Prostate gland (tissue), 2 donors: ENCODE results near the gene CAMSAP1. TPM values are rescaled to one million over a fixed set of nuclear protein-coding genes. Genes with fewer than 3 reads are reported as not detected.

Experiments
- DNase-seq: peaks from one replicate; pipeline ENCODE4 v3.0.0-alpha.2; 2019; ENCODE audit warnings: low spot score
- H3K27ac ChIP-seq, 2 donors: fragments of 200-600 bp; sonication (generic); 2 replicates each; pipeline ENCODE4 v1.5.1; 2017 to 2019
- H3K27me3 ChIP-seq: fragments of 200-600 bp; sonication (generic); replicated peaks from 2 replicates; pipeline ENCODE4 v1.5.1; 2019; ENCODE audit not compliant: insufficient read depth
- H3K36me3 ChIP-seq, 2 donors: fragments of 200-600 bp; sonication (generic); 1 replicate in 1 of 2; 2 replicates in 1 of 2; pipeline versions ENCODE4 v1.5.1 to v1.8.1; 2017 to 2019
- H3K4me1 ChIP-seq: fragments of 200-600 bp; sonication (generic); replicated peaks from 2 replicates; pipeline ENCODE4 v1.5.1; 2019
- H3K4me3 ChIP-seq, 2 donors: fragments of 200-600 bp; sonication (generic); 2 replicates each; pipeline ENCODE4 v1.5.1; 2017 to 2019
- H3K9me3 ChIP-seq: fragments of 200-600 bp; sonication (generic); 2 replicates; pipeline ENCODE4 v1.5.1; 2017
- CTCF ChIP-seq, 4 experiments: fragments of 200-600 bp in 2 of 4; fragments of 450-650 bp in 2 of 4; sonication (generic) in 2 of 4; IDR thresholded peaks; 1 replicate in 3 of 4; 2 replicates in 1 of 4; pipeline ENCODE4 v1.5.1; 2016 to 2019; ENCODE audit warnings: antibody characterized with exemption in 4 of 4, mild to moderate bottlenecking in 2 of 4, moderate library complexity in 2 of 4
- POLR2A ChIP-seq: fragments of 450-650 bp; IDR thresholded peaks from one replicate; pipeline ENCODE4 v1.6.1; 2016; ENCODE audit warnings: antibody characterized with exemption, mild to moderate bottlenecking
- POLR2AphosphoS5 ChIP-seq: sonication (generic); formaldehyde crosslinking; IDR thresholded peaks from one replicate; pipeline ENCODE4 v1.6.1; 2017; ENCODE audit warnings: antibody characterized with exemption
- WGBS: methylation state at CpG from one replicate; pipeline ENCODE4 v1.1.5; 2018; 5-methylcytosine and 5-hydroxymethylcytosine counted together
- intact Hi-C: fragments of 100-400 bp; cut with DNase I; formaldehyde crosslinking; loops from one replicate; pipeline ENCODE4 v1.14.2; 2022
- total RNA-seq, 2 donors: library from RNA; depleted of rRNA; stranded (reverse); fragments of >200 nt; gene quantifications; one replicate each; pipeline ENCODE4 v1.1.0, GENCODE V29; 2016

Gene CAMSAP1
- total RNA-seq, 2 donors from 2014 or later, result 28.3 to 86.6 TPM

- Histone ChIP-seq H3K27ac (no peak overlapping the region), H3K4me3 (no peak overlapping the region), H3K9me3 (no peaks in the 10 kb centered on the region), H3K4me1 (no peaks in the 10 kb centered on the region), H3K27me3 (no peaks in the 10 kb centered on the region), H3K36me3 (no peaks in the 10 kb centered on the region)
- 86% methylated on average over 14 of the region's 21 CpGs for WGBS
- no peak for TF ChIP-seq POLR2AphosphoS5
- no peak for TF ChIP-seq CTCF (IDR thresholded peaks at IDR 0.05)
- TF ChIP-seq POLR2A, result no peak
- intact Hi-C loops, result no loop called here
- no peak for DNase-seq
Measured at GRCh38 chr9:135771401-135772051, 135.8 kb downstream of the CAMSAP1 start.

- H3K27ac ChIP-seq, result no peak overlapping the region
- H3K27me3 ChIP-seq, result no peaks in the 10 kb centered on the region
- no peaks in the 10 kb centered on the region for H3K36me3 ChIP-seq
- 93% methylated on average over 26 of the region's 26 CpGs for WGBS
- H3K4me3 ChIP-seq, result no peak overlapping the region
- TF ChIP-seq POLR2A, result no peak
- TF ChIP-seq POLR2AphosphoS5, result no peak
- no peak for TF ChIP-seq CTCF (IDR thresholded peaks at IDR 0.05)
- H3K4me1 ChIP-seq, result no peaks in the 10 kb centered on the region
- intact Hi-C loops, result no loop called here
- H3K9me3 ChIP-seq, result no peaks in the 10 kb centered on the region
- DNase-seq, result no peak
Measured at GRCh38 chr9:135770771-135771170, 136.6 kb downstream of the CAMSAP1 start.

GRCh38 chr9:135770203-135770535 lies 137.2 kb downstream of the CAMSAP1 start:
- Histone ChIP-seq H3K4me1 (no peaks in the 10 kb centered on the region), H3K9me3 (no peaks in the 10 kb centered on the region), H3K27me3 (no peaks in the 10 kb centered on the region), H3K27ac (no peak overlapping the region), H3K36me3 (no peaks in the 10 kb centered on the region), H3K4me3 (no peak overlapping the region)
- 79% methylated on average over 15 of the region's 19 CpGs for WGBS
- no peak for DNase-seq
- no peak for TF ChIP-seq POLR2A
- TF ChIP-seq CTCF (IDR thresholded peaks at IDR 0.05), result no peak
- no peak for TF ChIP-seq POLR2AphosphoS5
- intact Hi-C loops, result no loop called here

GRCh38 chr9:135769489-135770202 lies 137.7 kb downstream of the CAMSAP1 start:
- no peaks in the 10 kb centered on the region for H3K27me3 ChIP-seq
- WGBS, result 92% methylated on average over 32 of the region's 32 CpGs
- no peaks in the 10 kb centered on the region for H3K36me3 ChIP-seq
- no peak overlapping the region for H3K27ac ChIP-seq
- no peaks in the 10 kb centered on the region for H3K9me3 ChIP-seq
- DNase-seq, result no peak
- no peak overlapping the region for H3K4me3 ChIP-seq
- no peaks in the 10 kb centered on the region for H3K4me1 ChIP-seq
- intact Hi-C loops, result no loop called here
- TF ChIP-seq POLR2AphosphoS5 (no peak), POLR2A (no peak), CTCF (IDR thresholded peaks at IDR 0.05) (no peak)
